GM23248 (cell line): Measurements from ENCODE around the gene TEKTIP1. TPM values are rescaled to one million over a fixed set of nuclear protein-coding genes. Genes with fewer than 3 reads are reported as not detected.
A peak's percentile ranks its signal among the peaks of the same experiment; 100 is the strongest.

Experiments used
- DNase-seq: peaks from one replicate; pipeline ENCODE4 v3.0.0-alpha.2; 2015
- H2AFZ ChIP-seq: fragments of 200-600 bp; sonication (generic); 2 replicates; pipeline ENCODE4 v1.6.1; 2016; ENCODE audit warnings: antibody characterized with exemption
- H3F3A ChIP-seq: fragments of 200-600 bp; sonication (generic); 2 replicates; pipeline ENCODE4 v1.6.1; 2016; ENCODE audit warnings: mild to moderate bottlenecking, antibody characterized with exemption, mixed run types; ENCODE audit not compliant: insufficient read depth
- H3K27ac ChIP-seq: fragments of 200-600 bp; sonication (generic); 2 replicates; pipeline ENCODE4 v1.5.1; 2016; ENCODE audit warnings: mild to moderate bottlenecking
- H3K27me3 ChIP-seq: fragments of 200-600 bp; sonication (generic); replicated peaks from 2 replicates; pipeline ENCODE4 v1.6.1; 2016; ENCODE audit warnings: mild to moderate bottlenecking; ENCODE audit not compliant: insufficient read depth
- H3K36me3 ChIP-seq: fragments of 200-600 bp; sonication (generic); 2 replicates; pipeline ENCODE4 v1.6.1; 2016; ENCODE audit warnings: low read depth, mild to moderate bottlenecking
- H3K4me1 ChIP-seq: fragments of 200-600 bp; sonication (generic); 2 replicates; pipeline ENCODE4 v1.6.1; 2016; ENCODE audit warnings: mild to moderate bottlenecking; ENCODE audit not compliant: insufficient read depth
- H3K4me2 ChIP-seq: fragments of 200-600 bp; sonication (generic); one replicate; pipeline ENCODE4 v1.6.1; 2016; ENCODE audit warnings: mild to moderate bottlenecking; ENCODE audit not compliant: unreplicated experiment
- H3K4me3 ChIP-seq: fragments of 200-600 bp; sonication (generic); 2 replicates; pipeline ENCODE4 v1.5.1; 2016; ENCODE audit warnings: mild to moderate bottlenecking
- H3K79me2 ChIP-seq: fragments of 200-600 bp; sonication (generic); 2 replicates; pipeline ENCODE4 v1.6.1; 2016; ENCODE audit warnings: mild to moderate bottlenecking; ENCODE audit not compliant: insufficient read depth
- H3K9ac ChIP-seq: fragments of 200-600 bp; sonication (generic); 2 replicates; pipeline ENCODE4 v1.6.1; 2016; ENCODE audit warnings: mild to moderate bottlenecking
- H3K9me2 ChIP-seq: fragments of 200-600 bp; sonication (generic); 2 replicates; pipeline ENCODE4 v1.6.1; 2016; ENCODE audit warnings: mixed run types, mild to moderate bottlenecking, moderate library complexity; ENCODE audit not compliant: insufficient read depth
- H3K9me3 ChIP-seq: fragments of 200-600 bp; sonication (generic); one replicate; pipeline ENCODE4 v1.6.1; 2017; ENCODE audit warnings: low read depth
- H4K20me1 ChIP-seq: fragments of 200-600 bp; sonication (generic); 2 replicates; pipeline ENCODE4 v1.6.0; 2016; ENCODE audit not compliant: insufficient read depth
- EZH2 ChIP-seq: fragments of 200-600 bp; sonication (generic); IDR thresholded peaks from 2 replicates; pipeline ENCODE4 v1.6.1; 2018; ENCODE audit warnings: antibody characterized with exemption, mild to moderate bottlenecking; ENCODE audit not compliant: insufficient read depth, poor library complexity, severe bottlenecking
- EZH2phosphoT487 ChIP-seq: fragments of 200-600 bp; sonication (generic); IDR thresholded peaks from 2 replicates; pipeline ENCODE4 v1.6.1; 2018; ENCODE audit warnings: antibody characterized with exemption, moderate library complexity, mild to moderate bottlenecking, low read depth; ENCODE audit not compliant: insufficient read depth
- WGBS, 2 experiments: methylation state at CpG; one replicate each; pipeline ENCODE4 v1.1.6; 2015 to 2017; ENCODE audit warnings: low lambda C conversion rate in 2 of 2, low coverage in 1 of 2; ENCODE audit errors: missing lambda C conversion rate in 2 of 2; 5-methylcytosine and 5-hydroxymethylcytosine counted together
- in situ Hi-C: fragments of 300-500 bp; cut with MboI; formaldehyde crosslinking; loops from 2 replicates; pipeline ENCODE4 v1.15.0; 2020
- polyA plus RNA-seq: library from polyadenylated mRNA; unstranded; fragments of >200 nt; fragmentation: Nextera tagmentation; extraction: Ambion mirVana; gene quantifications from 2 replicates; pipeline ENCODE4 v1.2.1, GENCODE V29; 2016
- total RNA-seq: library from RNA; depleted of rRNA; stranded (reverse); fragments of >200 nt; shearing (Covaris generic); gene quantifications from 2 replicates; pipeline ENCODE4 v1.2.3, GENCODE V29; 2014

Gene TEKTIP1
- total and polyA plus RNA-seq, 2 experiments from 2014 or later: not detected

DNA sequence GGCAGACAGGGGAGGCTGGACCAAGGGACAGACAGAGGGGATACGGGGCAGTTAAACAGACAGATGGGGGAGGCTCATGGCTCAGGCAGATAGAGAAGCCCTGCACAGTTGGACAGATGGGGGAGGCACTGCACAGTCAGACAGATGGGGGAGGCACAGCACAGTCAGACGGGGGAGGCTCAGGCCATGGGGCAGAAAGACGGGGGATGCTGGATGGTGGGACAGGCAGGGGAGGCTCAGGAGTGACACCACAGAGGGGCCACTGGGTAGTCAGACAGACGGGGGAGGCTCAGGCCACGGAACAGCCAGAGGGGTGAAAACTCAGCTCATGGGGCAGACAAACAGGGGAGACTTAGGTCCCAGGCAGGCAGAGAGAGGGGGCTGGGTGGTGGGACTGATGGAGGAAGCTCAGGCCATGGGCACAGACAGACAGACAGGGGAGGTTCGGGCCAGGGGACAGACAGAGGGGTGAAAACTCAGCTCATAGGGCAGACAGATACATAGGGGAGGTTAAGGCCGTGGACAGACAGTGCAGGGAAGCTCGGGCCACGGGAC, 17.5 kb downstream of the TEKTIP1 start:
- in situ Hi-C loops: no loop called here
- H3K9ac ChIP-seq: peak overlapping the region; percentile 80
- no peak for DNase-seq
- H2AFZ ChIP-seq: 0 out of 2 replicates have a peak overlapping the region, but pooled peaks have one; percentile 99
- H3K9me3 ChIP-seq: no peaks in the 10 kb centered on the region
- no peaks in the 10 kb centered on the region for H3K27me3 ChIP-seq
- H3K4me3 ChIP-seq: peak overlapping the region; percentile 85
- no peaks in the 10 kb centered on the region for H3K9me2 ChIP-seq
- H3K36me3 ChIP-seq: no peaks in the 10 kb centered on the region
- H3K4me2 ChIP-seq: peak overlapping the region; percentile 76
- H3K79me2 ChIP-seq: peaks cover 53% of the 10 kb centered on the region
- H3F3A ChIP-seq: no peaks in the 10 kb centered on the region
- no peaks in the 10 kb centered on the region for H4K20me1 ChIP-seq
- H3K4me1 ChIP-seq: peaks cover 13% of the 10 kb centered on the region; the same call in 1 of the 2 replicates
- WGBS, 2 experiments: 17 to 31% methylated on average over 7 to 9 of the region's 9 CpGs
- TF ChIP-seq EZH2 (no peak), EZH2phosphoT487 (no peak)
- no peak overlapping the region for H3K27ac ChIP-seq

DNA sequence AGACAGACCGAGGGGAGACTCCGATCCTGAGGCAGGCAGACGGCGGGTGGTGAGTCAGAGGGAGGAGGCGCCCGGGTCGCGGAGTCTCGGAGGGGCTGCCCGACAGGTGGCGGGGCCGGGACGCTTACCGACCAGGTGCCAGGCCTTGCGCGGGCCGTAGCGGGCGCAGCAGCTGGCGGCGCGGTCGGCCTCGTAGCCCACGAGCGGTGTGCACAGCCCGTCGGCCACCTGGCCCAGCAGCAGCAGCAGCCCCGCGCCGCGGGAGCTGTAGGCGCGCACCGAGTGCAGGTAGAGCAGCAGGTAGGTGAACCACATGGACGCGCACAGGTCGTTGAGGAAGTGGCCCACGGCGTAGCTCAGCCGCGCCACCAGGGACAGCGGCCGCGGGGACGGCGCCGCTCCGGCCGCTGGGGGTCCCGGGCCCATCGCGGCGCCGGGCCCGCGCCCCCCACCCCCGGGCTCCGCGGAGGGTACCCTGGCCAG, 18.0 kb downstream of the TEKTIP1 start:
- Histone ChIP-seq H3K36me3 (no peaks in the 10 kb centered on the region), H3K4me3 (peak overlapping the region; percentile 85), H3F3A (no peaks in the 10 kb centered on the region), H2AFZ (peak overlapping the region; percentile 99), H3K4me2 (peak overlapping the region; percentile 76), H3K27me3 (no peaks in the 10 kb centered on the region), H4K20me1 (no peaks in the 10 kb centered on the region), H3K79me2 (peaks cover 48% of the 10 kb centered on the region), H3K9me2 (no peaks in the 10 kb centered on the region), H3K27ac (no peak overlapping the region), H3K9ac (peak overlapping the region; percentile 80), H3K9me3 (no peaks in the 10 kb centered on the region), H3K4me1 (peaks cover 13% of the 10 kb centered on the region; the same call in 1 of the 2 replicates)
- DNase-seq: peak; percentile 72
- WGBS, 2 experiments: 0 to 1% methylated on average over 43 to 50 of the region's 60 CpGs
- in situ Hi-C loops: no loop called here
- TF ChIP-seq EZH2phosphoT487: no peak
- TF ChIP-seq EZH2: no peak

DNA sequence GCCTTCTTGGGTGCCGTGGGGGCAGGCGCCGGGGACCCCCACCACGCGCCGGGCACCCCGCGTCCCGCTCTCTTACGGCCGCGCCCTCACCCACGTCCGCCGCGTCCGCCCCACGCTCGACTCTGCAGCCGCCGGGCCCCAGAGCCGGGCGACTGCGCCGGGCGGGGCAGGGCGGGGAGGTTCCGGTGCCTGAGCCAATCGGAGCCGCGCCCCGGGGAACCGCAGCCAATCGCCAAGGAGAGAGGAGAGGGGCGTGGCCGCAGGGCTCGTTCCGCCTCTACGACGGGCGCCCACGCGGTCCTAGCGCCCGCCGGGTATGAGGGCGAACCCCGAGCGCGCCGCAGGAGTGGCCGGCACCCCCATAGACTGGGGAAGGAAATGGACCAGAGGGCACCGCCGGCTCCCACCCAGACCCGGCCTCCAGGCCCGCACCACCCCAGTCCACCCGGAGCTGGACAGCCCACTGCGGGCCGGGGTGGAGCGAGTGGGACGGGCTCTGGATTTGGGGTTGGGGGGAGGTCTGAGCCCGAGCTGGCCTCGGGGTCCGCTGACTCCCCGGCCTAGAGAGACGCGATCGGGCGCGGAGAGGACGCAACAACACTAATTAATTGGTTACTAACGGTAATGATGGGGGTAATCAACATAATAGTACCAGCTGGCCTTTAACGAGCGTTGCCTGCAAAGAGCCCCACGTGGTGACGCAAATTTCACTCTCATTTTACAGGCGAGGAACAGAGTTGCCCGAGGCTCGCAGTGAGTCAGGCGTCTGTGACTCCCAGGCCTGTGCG, 18.7 kb downstream of the TEKTIP1 start, which contains the start of gene MFSD12:
MFSD12 (minus strand) TSS at position 126 of the 788 bp plus-strand sequence. CDS start 183 bp downstream, outside the sequence.
- H3K9me2 ChIP-seq: no peaks in the 10 kb centered on the region
- H3K4me3 ChIP-seq: peak within 1 kb of the TSS; percentile 85
- peak within 1 kb of the TSS; percentile 94 for H3K4me2 ChIP-seq
- H3F3A ChIP-seq: no peaks in the 10 kb centered on the region
- in situ Hi-C loops: no loop called here
- H3K9me3 ChIP-seq: no peaks in the 10 kb centered on the region
- H3K36me3 ChIP-seq: no peaks in the 10 kb centered on the region
- H3K9ac ChIP-seq: peak within 1 kb of the TSS; percentile 80
- peaks cover 13% of the 10 kb centered on the region; the same call in 1 of the 2 replicates for H3K4me1 ChIP-seq
- TF ChIP-seq EZH2 (no peak), EZH2phosphoT487 (no peak)
- WGBS, 2 experiments: 1% methylated on average over 37 to 69 of the region's 81 CpGs
- peak within 1 kb of the TSS; percentile 79 for H3K27ac ChIP-seq
- no peaks in the 10 kb centered on the region for H4K20me1 ChIP-seq
- no peaks in the 10 kb centered on the region for H3K27me3 ChIP-seq
- H3K79me2 ChIP-seq: peaks cover 43% of the 10 kb centered on the region
- peak; percentile 99 for DNase-seq
- H2AFZ ChIP-seq: peak within 1 kb of the TSS; percentile 99

DNA sequence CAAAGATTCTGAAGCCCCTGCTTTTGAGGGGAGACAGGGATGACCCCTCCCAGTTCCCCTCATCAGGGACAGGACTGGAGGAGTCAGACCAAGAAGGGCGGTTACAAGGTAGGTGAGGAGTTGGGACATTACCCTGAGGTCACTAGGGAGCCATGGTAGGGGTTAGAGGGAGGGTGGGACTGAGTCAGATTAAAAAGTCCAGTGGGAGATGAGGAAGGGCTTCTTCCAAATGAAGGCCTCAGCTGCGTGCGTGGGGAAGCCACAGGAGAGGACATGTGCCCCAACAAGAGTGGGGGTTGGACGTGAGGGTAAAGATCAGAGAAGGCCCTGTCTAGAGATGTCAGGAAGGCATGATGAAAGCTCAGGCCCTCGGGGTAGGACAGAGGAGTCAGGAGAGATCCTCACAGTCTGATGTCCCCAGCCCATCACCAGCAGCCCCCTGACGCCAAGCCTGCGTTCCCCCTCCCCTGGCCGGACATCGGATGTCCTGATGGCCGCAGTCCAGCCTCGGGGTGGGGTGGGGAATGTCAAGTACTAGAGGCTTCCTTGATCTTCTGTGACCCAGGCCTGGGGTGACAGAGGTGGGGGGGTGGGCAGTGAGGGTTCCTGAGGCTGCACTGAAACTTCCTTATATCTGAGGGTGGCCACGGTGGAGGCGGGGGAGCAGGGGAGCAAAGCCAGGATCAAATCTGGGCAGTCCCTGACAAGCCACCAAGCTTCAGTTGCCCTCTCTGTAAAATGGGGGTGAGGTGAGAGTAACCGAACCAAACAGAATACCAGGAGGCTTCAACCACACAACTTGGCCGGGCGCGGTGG, 24.9 kb downstream of the TEKTIP1 start:
- H4K20me1 ChIP-seq: no peaks in the 10 kb centered on the region
- DNase-seq: no peak
- no peak for TF ChIP-seq EZH2phosphoT487
- TF ChIP-seq EZH2: no peak
- no peaks in the 10 kb centered on the region for H3K36me3 ChIP-seq
- no peak overlapping the region for H3K27ac ChIP-seq
- no peak overlapping the region for H2AFZ ChIP-seq
- H3F3A ChIP-seq: no peaks in the 10 kb centered on the region
- 89 to 96% methylated on average over 16 to 17 of the region's 17 CpGs for WGBS, 2 experiments
- in situ Hi-C loops: no loop called here
- H3K27me3 ChIP-seq: no peaks in the 10 kb centered on the region
- H3K9me3 ChIP-seq: no peaks in the 10 kb centered on the region
- H3K9ac ChIP-seq: no peak overlapping the region
- no peak overlapping the region for H3K4me2 ChIP-seq
- no peaks in the 10 kb centered on the region for H3K79me2 ChIP-seq
- H3K4me1 ChIP-seq: no peaks in the 10 kb centered on the region
- H3K4me3 ChIP-seq: no peak overlapping the region
- H3K9me2 ChIP-seq: no peaks in the 10 kb centered on the region
